ENCODE measurements around the gene NDUFS6.

- TF ChIP-seq CTCF (IDR thresholded peaks at IDR 0.05; ENCODE audit: poor library complexity, severe bottlenecking): no peak
- no peak for TF ChIP-seq EZH2 (IDR thresholded peaks at IDR 0.05; ENCODE audit: borderline replicate concordance, insufficient read depth, low read length, poor library complexity, severe bottlenecking)
- no peak for TF ChIP-seq POLR2AphosphoS5 (IDR thresholded peaks at IDR 0.05)
- TF ChIP-seq TAF1 (IDR thresholded peaks at IDR 0.05; ENCODE audit: low read depth): no peak
Measured at GRCh38 chr5:1827025-1827885, 26.0 kb downstream of the NDUFS6 start.

Data from neural cell (in vitro differentiated cells).